Stimulated activated CD4-positive, alpha-beta T cell treated with anti-CD3 and anti-CD28 coated beads, TNF-alpha, amount 100 ng/mL, for 48 hours (primary cell): ENCODE measurements around the gene SLCO2A1.

Experiments used
- DNase-seq, 3 donors: peaks; one replicate each; pipeline ENCODE4 v3.0.0-alpha.2; 2020; ENCODE audit warnings: low read depth in 3 of 3

Gene SLCO2A1

DNA sequence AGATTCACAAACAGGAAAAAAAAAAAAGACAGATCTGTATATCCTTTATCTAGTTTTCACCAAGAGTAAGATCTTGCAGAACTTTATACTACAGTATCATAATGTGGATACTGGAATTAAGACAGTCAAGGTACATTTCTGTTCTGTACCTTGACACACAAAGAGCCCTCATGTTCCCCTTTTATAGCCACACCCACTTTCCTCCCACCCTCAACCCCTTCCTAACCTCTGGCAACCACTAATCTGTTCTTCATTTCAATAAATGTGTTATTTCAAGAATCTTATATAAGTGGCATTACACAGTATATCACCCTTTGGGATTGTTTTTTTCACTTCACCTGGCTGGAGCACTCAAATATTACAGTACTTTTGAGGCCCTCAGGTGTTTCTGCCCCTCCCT is 130.4 kb downstream of the SLCO2A1 start:
- DNase-seq: no peak

DNA sequence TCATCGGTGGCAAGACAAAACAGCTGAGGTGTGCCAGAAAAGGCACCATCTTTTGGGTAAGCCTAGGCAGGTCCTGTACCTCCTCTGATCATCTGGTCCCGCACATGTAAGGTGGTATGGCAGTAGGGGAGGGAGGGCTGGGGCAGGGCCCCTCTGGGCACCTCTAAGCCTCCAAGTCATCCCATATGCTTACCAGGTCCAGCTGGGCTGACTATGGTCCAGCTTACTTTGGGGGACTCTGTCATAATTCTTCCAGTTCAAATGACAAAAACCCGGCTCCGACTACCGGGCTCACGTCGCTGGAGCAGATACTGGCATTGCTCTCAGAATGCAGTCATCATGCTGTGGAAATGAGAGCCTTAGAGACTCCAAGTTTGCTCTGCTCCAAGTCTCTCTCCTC is 132.2 kb downstream of the SLCO2A1 start:
- no peak for DNase-seq

- no peak for DNase-seq
These were observed 133.5 kb downstream of the SLCO2A1 start for GRCh38 chr3:133896002-133896761.

- no peak for DNase-seq
These were observed 134.3 kb downstream of the SLCO2A1 start, which contains the start of gene RAB6B for GRCh38 chr3:133895208-133896001. Gene RAB6B, minus strand, starts transcription at chr3:133895882. Its CDS starts 416 bp downstream, at chr3:133895466.

DNA sequence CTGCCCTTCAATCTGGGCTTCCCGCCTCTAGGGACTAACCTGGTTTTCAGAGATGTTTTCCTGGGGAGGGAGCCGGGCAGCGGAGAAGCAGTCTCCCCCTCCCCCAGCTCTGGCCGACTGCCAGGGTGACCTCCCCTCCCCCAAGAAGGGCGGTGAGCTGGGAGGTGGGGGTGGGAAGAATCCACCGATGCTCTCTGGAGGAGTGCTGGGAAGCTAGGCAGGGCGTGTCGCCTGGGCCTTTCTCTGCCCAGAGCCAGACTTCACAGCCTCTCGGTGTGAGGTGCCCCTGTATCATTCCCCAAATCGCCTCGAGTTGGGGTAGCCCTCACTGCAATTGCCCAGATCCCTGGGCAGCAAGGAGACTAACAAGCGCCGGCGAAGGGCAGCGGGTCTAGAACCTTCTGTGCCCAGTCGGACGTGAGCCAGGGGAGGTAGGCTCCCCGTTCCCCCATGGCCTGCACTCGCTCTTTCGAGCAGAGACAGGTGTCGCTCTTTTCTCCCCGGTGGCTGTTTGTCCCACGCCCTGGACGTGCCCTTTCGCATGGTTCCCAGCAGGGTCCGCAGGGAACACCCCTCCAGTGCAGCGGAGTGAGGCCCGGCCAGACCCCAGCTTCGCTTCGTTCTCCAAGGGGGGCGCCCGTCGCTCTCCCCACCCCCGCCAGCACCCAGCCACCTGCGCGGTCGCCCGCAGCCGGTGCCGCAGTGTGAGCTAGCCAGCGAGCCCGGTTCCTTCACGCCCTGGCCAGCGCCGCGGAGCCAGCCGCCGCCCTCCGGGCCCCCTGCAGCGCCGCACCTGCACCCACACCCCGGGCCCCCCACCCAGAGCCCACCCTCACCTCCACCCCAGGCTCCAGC is 135.1 kb downstream of the SLCO2A1 start:
- DNase-seq: no peak

GRCh38 chr3:133893683-133894352 is 135.9 kb downstream of the SLCO2A1 start:
- no peak for DNase-seq

DNA sequence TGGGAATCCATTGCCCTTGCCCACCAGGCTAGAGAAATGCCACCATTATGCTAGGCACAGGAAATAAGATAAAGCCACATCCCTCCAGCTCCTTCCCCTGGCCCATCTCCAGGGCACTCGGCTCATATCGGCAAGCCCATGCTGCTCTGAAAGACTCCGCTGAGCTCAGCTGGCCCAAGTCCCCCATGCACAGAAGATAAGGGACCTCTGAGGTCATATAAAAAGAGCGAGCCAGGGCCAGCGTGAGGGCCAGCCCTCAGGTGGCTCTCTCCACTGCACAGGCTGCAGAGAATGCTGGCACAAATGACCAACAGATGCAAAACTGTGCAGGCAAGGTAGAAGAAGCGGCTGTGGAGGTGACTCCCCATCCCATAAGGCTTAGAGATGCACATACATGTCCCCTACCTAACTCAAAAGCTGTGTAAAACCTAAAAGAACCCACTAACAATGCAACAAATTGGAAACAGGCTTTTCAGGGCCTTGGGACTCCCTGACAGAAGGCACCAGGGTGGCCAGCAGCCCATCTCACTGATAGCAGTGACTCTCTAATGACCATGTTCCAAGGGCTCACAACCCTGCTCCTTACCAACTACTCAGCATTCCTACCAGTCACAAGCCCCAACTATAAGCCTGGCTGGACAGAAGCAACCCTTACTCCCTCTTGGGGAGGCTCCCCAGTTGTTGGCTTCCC is 137.0 kb downstream of the SLCO2A1 start:
- DNase-seq: no peak

DNA sequence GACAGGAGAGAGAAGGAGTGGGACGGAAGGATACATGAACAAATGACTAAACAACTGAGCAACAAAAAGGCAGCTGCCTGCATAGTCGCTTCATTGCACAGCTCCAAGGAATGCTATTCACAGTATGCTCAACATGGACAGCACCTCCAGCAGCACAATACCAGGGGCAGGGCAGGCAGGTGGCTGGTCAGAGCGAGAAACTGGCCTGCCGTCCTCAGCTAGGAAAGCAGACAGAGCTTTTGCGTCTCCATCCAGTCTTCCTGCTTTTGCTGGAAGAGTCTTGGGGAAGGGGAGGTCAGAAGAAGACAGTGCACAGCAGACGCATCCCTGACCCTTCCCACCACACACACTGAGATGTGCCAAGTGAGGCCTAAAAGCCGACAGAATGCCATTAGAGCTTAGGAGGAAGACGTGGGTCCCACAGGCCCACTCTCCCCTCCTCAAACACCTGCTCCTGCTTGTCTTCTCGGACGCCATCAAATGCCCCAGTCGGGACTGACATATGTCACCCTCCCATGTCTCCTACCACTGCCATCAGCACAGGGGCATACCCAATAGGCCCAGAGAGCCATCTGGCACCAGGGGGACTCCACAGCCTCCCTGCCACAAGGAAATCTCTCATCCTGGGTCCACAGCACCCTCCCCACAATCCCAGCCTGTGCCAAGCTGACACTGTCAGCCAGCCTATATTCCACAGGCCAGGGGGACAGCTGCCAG is 137.9 kb downstream of the SLCO2A1 start:
- DNase-seq: no peak

- no peak for DNase-seq
These were observed 138.6 kb downstream of the SLCO2A1 start for GRCh38 chr3:133890972-133891644.

DNA sequence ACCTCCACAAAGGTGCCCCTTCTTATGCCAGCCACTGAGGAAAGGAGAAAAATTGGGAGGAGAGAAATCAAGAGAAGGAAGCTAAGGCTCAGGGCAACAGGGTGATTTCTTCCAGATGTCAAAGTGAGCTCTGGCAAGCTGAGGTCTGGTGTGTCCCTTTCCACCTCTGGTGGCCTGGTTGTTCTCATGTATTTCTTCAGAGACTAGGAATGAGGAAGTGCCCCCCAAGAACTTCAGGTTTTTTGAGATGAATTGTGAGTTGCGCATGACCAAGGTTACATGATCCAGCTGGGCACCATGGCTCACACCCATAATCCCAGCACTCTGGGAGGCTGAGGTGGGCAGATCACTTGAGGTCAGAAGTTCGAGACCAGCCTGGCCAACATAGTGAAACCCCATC is 139.7 kb downstream of the SLCO2A1 start:
- no peak for DNase-seq

DNA sequence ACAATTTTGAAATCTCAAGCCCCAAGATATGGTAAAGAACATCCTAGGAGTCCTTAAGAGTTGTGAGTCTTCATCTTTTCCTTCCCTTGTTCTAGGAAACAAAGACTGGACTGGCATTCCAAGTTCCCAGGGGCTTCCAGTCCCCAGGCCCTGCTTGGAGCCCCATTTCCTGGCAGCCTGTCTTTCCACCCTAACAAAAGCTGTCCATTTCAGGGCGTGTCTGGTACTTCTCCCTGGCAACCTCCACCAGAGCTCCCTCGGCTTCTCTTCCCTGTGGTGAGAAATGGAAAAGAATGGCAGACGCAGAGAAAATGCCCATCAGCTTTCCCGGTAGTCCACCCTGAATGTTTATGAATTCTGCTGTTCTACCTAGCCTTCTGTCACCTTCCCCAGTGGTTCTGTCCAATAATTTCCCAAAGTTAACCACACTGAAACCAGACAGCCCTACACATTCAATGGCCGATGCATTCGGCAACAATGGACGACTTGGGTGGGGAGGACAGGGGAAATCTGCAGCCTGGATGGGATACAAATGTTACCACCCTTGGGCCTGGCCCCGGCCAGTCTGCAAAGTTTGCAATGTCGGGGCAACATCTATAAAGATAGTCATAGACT is 140.9 kb downstream of the SLCO2A1 start:
- no peak for DNase-seq

GRCh38 chr3:133887803-133888703 is 141.7 kb downstream of the SLCO2A1 start:
- DNase-seq: no peak

DNA sequence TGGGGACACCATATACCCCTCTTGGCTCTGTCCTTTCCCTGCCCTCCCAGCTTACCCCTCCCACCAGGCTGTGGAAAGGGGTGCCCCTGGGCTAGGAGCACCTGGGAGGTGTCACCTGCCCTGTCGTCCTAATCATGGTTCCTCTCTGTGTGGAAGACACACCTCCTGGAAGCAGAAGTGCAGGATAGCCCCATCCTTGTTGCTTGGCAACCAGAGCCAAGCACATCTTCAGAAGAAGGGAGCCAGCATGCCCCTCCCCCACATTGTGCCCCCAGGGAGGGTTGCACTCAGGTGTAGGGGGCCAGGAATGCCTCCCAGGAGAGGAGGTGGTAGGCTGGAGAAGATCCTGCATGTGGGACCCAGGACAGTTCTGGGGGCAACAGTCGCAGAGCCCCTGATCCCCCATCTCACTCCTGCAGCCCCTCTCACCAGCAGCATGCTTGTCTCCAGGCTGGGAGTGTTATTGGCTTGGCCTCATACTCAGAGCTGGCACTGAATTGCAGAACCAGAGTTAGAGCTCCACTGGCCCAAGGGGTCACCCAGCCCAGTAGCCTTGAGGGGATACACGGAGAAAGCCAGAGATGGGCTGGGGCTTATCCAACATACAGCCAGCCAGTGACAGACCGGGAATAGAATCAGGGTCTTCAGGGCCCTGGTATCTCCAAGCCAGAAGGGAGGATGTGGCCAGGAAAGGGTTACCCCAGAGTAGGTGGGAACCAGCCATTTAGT is 142.5 kb downstream of the SLCO2A1 start:
- DNase-seq: no peak

DNA sequence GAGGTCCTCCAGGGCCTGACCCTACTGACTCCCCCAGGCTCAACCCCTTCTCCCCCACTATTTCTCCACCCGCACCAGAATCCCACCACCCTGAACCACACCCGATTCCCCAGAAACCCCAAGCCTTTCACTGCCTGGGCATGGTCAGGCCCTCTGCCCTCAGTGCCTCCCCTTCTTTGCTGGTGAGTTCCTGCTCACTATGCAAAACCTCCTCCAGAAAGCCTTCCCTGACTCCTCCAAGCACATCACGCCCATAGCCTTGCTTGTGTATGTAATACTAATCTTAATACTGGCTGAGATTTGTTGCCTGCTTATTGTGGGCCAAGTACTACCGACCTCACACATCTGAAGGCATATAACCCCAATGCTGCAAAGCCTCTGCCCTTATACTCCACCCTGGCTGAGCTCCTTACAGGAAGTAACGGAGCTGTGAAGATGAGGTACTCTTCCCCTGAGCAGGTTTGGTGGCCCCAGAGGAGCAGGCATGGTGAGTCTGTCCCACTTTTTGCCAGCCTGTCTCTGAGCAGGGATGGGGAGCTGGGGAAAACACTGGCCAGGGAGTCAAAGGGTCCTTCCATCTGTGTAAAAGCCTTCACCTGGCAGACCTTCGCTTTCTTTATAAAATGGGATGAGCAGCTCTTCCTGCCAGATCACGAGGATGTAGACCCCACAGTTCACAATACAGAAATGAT is 143.5 kb downstream of the SLCO2A1 start:
- DNase-seq: no peak

GRCh38 chr3:133884887-133885711 is 144.6 kb downstream of the SLCO2A1 start:
- no peak for DNase-seq
